Activated CD4-positive, alpha-beta T cell treated with anti-CD3 and anti-CD28 coated beads for 36 hours (primary cell): ENCODE results near the gene F7. TPM values are rescaled to one million over a fixed set of nuclear protein-coding genes. Genes with fewer than 3 reads are reported as not detected.

Experiments used
- ATAC-seq: fragments of 200-7000 bp; cut with Tn5 transposase; one replicate; pipeline ENCODE4 v1.10.0; 2021; ENCODE audit warnings: mild to moderate bottlenecking, moderate library complexity
- CTCF ChIA-PET: fragments of 350-600 bp; sonication (Branson Sonifier 250); formaldehyde crosslinking; loops from one replicate; lab custom pipeline; 2021; ENCODE audit warnings: antibody characterized with exemption; lab: Charles Lee
- POLR2A ChIA-PET: fragments of 350-600 bp; sonication (Branson Sonifier 250); formaldehyde crosslinking; loops from one replicate; lab custom pipeline; 2021; ENCODE audit warnings: antibody characterized with exemption, inconsistent platforms; lab: Charles Lee
- DNase-seq: peaks from one replicate; pipeline ENCODE4 v3.0.0-alpha.2; 2020
- H3K27ac Mint-ChIP-seq: one replicate; pipeline ENCODE4 v1.8.0; 2021; ENCODE audit warnings: mixed read lengths
- H3K27me3 Mint-ChIP-seq: one replicate; pipeline ENCODE4 v1.8.0; 2021; ENCODE audit warnings: mixed read lengths
- H3K36me3 Mint-ChIP-seq: one replicate; pipeline ENCODE4 v1.8.0; 2021; ENCODE audit warnings: low read depth, mixed read lengths
- H3K4me1 Mint-ChIP-seq: one replicate; pipeline ENCODE4 v1.8.0; 2021; ENCODE audit warnings: mixed read lengths
- H3K4me3 Mint-ChIP-seq: one replicate; pipeline ENCODE4 v1.8.0; 2021; ENCODE audit warnings: mild to moderate bottlenecking, moderate library complexity, mixed read lengths
- H3K9me3 Mint-ChIP-seq: one replicate; pipeline ENCODE4 v1.8.0; 2021; ENCODE audit warnings: low read depth, mixed read lengths
- intact Hi-C, 2 experiments: fragments of 100-400 bp; cut with DNase I in 1 of 2; cut with micrococcal nuclease in 1 of 2; formaldehyde crosslinking; loops; one replicate each; pipeline versions ENCODE4 v1.14.2 to v1.15.1; 2022 to 2024; cut with DNase I, micrococcal nuclease
- total RNA-seq, 2 experiments: library from RNA; stranded (reverse); gene quantifications; one replicate each; pipeline ENCODE4 v1.2.3, GENCODE V29; 2021

Gene F7
- total RNA-seq, 2 experiments from 2014 or later: 0.11 to 0.12 TPM

GRCh38 chr13:113083022-113083373, 22.6 kb upstream of the F7 start:
- Mint-ChIP-seq H3K27me3 (no peaks in the 10 kb centered on the region), H3K4me1 (no peaks in the 10 kb centered on the region), H3K9me3 (no peaks in the 10 kb centered on the region), H3K27ac (no peak overlapping the region), H3K4me3 (no peak overlapping the region), H3K36me3 (no peaks in the 10 kb centered on the region)
- DNase-seq: no peak
- POLR2A ChIA-PET: no interaction called here
- no peak for ATAC-seq
- CTCF ChIA-PET: interaction anchor here (0.7 kb wide), 1 partner anchor 97 kb away, joined by 5 read pairs; no protein-coding TSS in a partner anchor
- intact Hi-C loops: no loop called here

- H3K4me1 Mint-ChIP-seq: no peaks in the 10 kb centered on the region
- no peaks in the 10 kb centered on the region for H3K36me3 Mint-ChIP-seq
- DNase-seq (no peak), ATAC-seq (no peak)
- no peaks in the 10 kb centered on the region for H3K27me3 Mint-ChIP-seq
- H3K9me3 Mint-ChIP-seq: no peaks in the 10 kb centered on the region
- intact Hi-C loops: no loop called here
- POLR2A ChIA-PET: no interaction called here
- H3K4me3 Mint-ChIP-seq: no peak overlapping the region
- CTCF ChIA-PET: interaction anchor here (0.7 kb wide), 2 partner anchors 97 to 314 kb away, joined by 4 to 5 read pairs; no protein-coding TSS in a partner anchor
- no peak overlapping the region for H3K27ac Mint-ChIP-seq
Measured at GRCh38 chr13:113083402-113084061, 22.1 kb upstream of the F7 start.

- Mint-ChIP-seq H3K27me3 (no peaks in the 10 kb centered on the region), H3K4me1 (no peaks in the 10 kb centered on the region), H3K9me3 (no peaks in the 10 kb centered on the region), H3K4me3 (no peak overlapping the region), H3K27ac (no peak overlapping the region), H3K36me3 (no peaks in the 10 kb centered on the region)
- DNase-seq (no peak), ATAC-seq (no peak)
- ChIA-PET CTCF (interaction anchor here (0.7 kb wide), 1 partner anchor 313 kb away, joined by 4 read pairs; no protein-coding TSS in a partner anchor), POLR2A (no interaction called here)
- intact Hi-C loops: no loop called here
Measured at GRCh38 chr13:113084094-113084942, 21.3 kb upstream of the F7 start.

GRCh38 chr13:113084943-113085540, 20.5 kb upstream of the F7 start:
- H3K36me3 Mint-ChIP-seq: no peaks in the 10 kb centered on the region
- H3K27me3 Mint-ChIP-seq: no peaks in the 10 kb centered on the region
- CTCF ChIA-PET: no interaction called here
- no peak overlapping the region for H3K27ac Mint-ChIP-seq
- DNase-seq (no peak), ATAC-seq (no peak)
- H3K4me1 Mint-ChIP-seq: no peaks in the 10 kb centered on the region
- intact Hi-C loops: no loop called here
- no peaks in the 10 kb centered on the region for H3K9me3 Mint-ChIP-seq
- POLR2A ChIA-PET: no interaction called here
- no peak overlapping the region for H3K4me3 Mint-ChIP-seq

- ATAC-seq (no peak), DNase-seq (no peak)
- ChIA-PET POLR2A (interaction anchor here (0.5 to 0.6 kb wide), 2 partner anchors 61 to 481 kb away, joined by 3 to 4 read pairs; no protein-coding TSS in a partner anchor), CTCF (interaction anchor here (0.5 kb wide), 1 partner anchor 283 kb away, joined by 3 read pairs; no protein-coding TSS in a partner anchor)
- no peaks in the 10 kb centered on the region for H3K9me3 Mint-ChIP-seq
- no peak overlapping the region for H3K4me3 Mint-ChIP-seq
- H3K4me1 Mint-ChIP-seq: no peaks in the 10 kb centered on the region
- H3K36me3 Mint-ChIP-seq: no peaks in the 10 kb centered on the region
- no peak overlapping the region for H3K27ac Mint-ChIP-seq
- intact Hi-C loops: no loop called here
- H3K27me3 Mint-ChIP-seq: no peaks in the 10 kb centered on the region
Measured at GRCh38 chr13:113086031-113086750, 19.4 kb upstream of the F7 start.

GRCh38 chr13:113086991-113087922, 18.3 kb upstream of the F7 start:
- POLR2A ChIA-PET: interaction anchor here (0.6 kb wide), 1 partner anchor 60 kb away, joined by 4 read pairs; no protein-coding TSS in a partner anchor
- CTCF ChIA-PET: no interaction called here
- H3K4me3 Mint-ChIP-seq: no peak overlapping the region
- intact Hi-C loops: no loop called here
- no peak overlapping the region for H3K27ac Mint-ChIP-seq
- no peaks in the 10 kb centered on the region for H3K36me3 Mint-ChIP-seq
- ATAC-seq (no peak), DNase-seq (no peak)
- no peaks in the 10 kb centered on the region for H3K27me3 Mint-ChIP-seq
- H3K9me3 Mint-ChIP-seq: no peaks in the 10 kb centered on the region
- no peaks in the 10 kb centered on the region for H3K4me1 Mint-ChIP-seq

GRCh38 chr13:113087923-113088690, 17.5 kb upstream of the F7 start:
- POLR2A ChIA-PET: no interaction called here
- H3K27ac Mint-ChIP-seq: no peak overlapping the region
- CTCF ChIA-PET: no interaction called here
- no peak for DNase-seq
- H3K4me3 Mint-ChIP-seq: no peak overlapping the region
- H3K9me3 Mint-ChIP-seq: no peaks in the 10 kb centered on the region
- intact Hi-C loops: no loop called here
- H3K36me3 Mint-ChIP-seq: no peaks in the 10 kb centered on the region
- H3K27me3 Mint-ChIP-seq: no peaks in the 10 kb centered on the region
- H3K4me1 Mint-ChIP-seq: no peaks in the 10 kb centered on the region
- ATAC-seq: no peak

- no peaks in the 10 kb centered on the region for H3K27me3 Mint-ChIP-seq
- H3K4me1 Mint-ChIP-seq: no peaks in the 10 kb centered on the region
- no peak overlapping the region for H3K4me3 Mint-ChIP-seq
- no peak overlapping the region for H3K27ac Mint-ChIP-seq
- intact Hi-C loops: no loop called here
- DNase-seq (no peak), ATAC-seq (no peak)
- no peaks in the 10 kb centered on the region for H3K36me3 Mint-ChIP-seq
- no peaks in the 10 kb centered on the region for H3K9me3 Mint-ChIP-seq
- ChIA-PET POLR2A (no interaction called here), CTCF (no interaction called here)
Measured at GRCh38 chr13:113088691-113089020, 16.9 kb upstream of the F7 start.

- intact Hi-C loops: no loop called here
- no peak for ATAC-seq
- Mint-ChIP-seq H3K9me3 (no peaks in the 10 kb centered on the region), H3K27ac (no peak overlapping the region), H3K36me3 (no peaks in the 10 kb centered on the region), H3K27me3 (no peaks in the 10 kb centered on the region), H3K4me3 (no peak overlapping the region), H3K4me1 (no peaks in the 10 kb centered on the region)
- ChIA-PET CTCF (interaction anchor here (0.6 kb wide), 2 partner anchors 926 to 982 kb away, joined by 3 read pairs; no protein-coding TSS in a partner anchor), POLR2A (interaction anchor here (0.6 kb wide), 1 partner anchor 14 kb away, joined by 3 read pairs; no protein-coding TSS in a partner anchor)
- no peak for DNase-seq
Measured at GRCh38 chr13:113089693-113090414, 15.7 kb upstream of the F7 start.

GRCh38 chr13:113090415-113090770, 15.2 kb upstream of the F7 start:
- Mint-ChIP-seq H3K4me3 (no peak overlapping the region), H3K9me3 (no peaks in the 10 kb centered on the region), H3K27ac (no peak overlapping the region), H3K36me3 (no peaks in the 10 kb centered on the region), H3K27me3 (no peaks in the 10 kb centered on the region), H3K4me1 (no peaks in the 10 kb centered on the region)
- ChIA-PET POLR2A (no interaction called here), CTCF (no interaction called here)
- DNase-seq: no peak
- ATAC-seq: no peak
- intact Hi-C loops: no loop called here
